H1 (cell line): ENCODE measurements around the gene KCTD2.

Experiments
- BRCA1 ChIP-seq: IDR thresholded peaks from 2 replicates; pipeline ENCODE4 v1.6.1; 2012; ENCODE audit warnings: low read depth, low read length, improper control_type of control experiment
- RXRA ChIP-seq: IDR thresholded peaks from 2 replicates; pipeline ENCODE4 v1.6.1; 2011; ENCODE audit warnings: low read depth, mild to moderate bottlenecking, low read length, moderate library complexity; ENCODE audit not compliant: insufficient read depth
- TCF12 ChIP-seq: IDR thresholded peaks from 2 replicates; pipeline ENCODE4 v1.6.1; 2011; ENCODE audit warnings: low read depth, mild to moderate bottlenecking, low read length
- TF ChIP-seq, protein P1 (sequence below), 3 experiments: IDR thresholded peaks; 1 replicate in 2 of 3; 2 replicates in 1 of 3; pipeline versions ENCODE4 v1.5.1 to v1.6.1; 2011; ENCODE audit warnings: low read length in 3 of 3, mild to moderate bottlenecking in 3 of 3, inconsistent platforms in 2 of 3, low read depth in 1 of 3, moderate library complexity in 1 of 3; ENCODE audit not compliant: insufficient read depth in 1 of 3; ENCODE audit errors: control extremely low read depth in 1 of 3

DNA sequence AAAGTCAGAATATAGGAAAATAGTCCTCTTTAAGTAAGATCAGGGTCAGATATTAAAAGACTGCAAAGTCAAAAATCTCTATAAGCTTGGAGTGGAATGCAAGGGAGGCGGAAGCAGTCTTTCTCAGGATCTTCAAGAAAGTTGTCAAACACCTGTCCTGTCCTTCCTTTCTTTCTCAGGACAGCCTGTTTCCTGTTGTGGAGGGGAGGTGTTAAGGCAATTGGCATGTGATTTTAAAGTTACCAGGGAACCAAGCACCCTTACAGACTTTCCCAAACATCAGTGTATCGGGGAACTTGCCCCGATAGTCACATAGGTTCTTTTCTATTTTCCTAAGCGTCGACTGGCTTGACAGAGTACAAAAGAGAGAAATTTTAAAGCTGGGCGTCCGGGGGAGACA, 2.3 kb upstream of the KCTD2 start:
- TF ChIP-seq, protein P1, sequence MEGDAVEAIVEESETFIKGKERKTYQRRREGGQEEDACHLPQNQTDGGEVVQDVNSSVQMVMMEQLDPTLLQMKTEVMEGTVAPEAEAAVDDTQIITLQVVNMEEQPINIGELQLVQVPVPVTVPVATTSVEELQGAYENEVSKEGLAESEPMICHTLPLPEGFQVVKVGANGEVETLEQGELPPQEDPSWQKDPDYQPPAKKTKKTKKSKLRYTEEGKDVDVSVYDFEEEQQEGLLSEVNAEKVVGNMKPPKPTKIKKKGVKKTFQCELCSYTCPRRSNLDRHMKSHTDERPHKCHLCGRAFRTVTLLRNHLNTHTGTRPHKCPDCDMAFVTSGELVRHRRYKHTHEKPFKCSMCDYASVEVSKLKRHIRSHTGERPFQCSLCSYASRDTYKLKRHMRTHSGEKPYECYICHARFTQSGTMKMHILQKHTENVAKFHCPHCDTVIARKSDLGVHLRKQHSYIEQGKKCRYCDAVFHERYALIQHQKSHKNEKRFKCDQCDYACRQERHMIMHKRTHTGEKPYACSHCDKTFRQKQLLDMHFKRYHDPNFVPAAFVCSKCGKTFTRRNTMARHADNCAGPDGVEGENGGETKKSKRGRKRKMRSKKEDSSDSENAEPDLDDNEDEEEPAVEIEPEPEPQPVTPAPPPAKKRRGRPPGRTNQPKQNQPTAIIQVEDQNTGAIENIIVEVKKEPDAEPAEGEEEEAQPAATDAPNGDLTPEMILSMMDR (IDR thresholded peaks at IDR 0.05; ENCODE audit: control extremely low read depth in 1 of 3, insufficient read depth in 1 of 3, low read depth in 1 of 3, low read length in 3 of 3): no peak
- TF ChIP-seq TCF12 (no peak), BRCA1 (no peak), RXRA (no peak)
